OCI-LY1 (cell line): ENCODE results near the gene CFD.

Experiments used
- H2AFZ ChIP-seq: fragments of 200-600 bp; sonication (generic), shearing (Covaris generic); 2 replicates; pipeline ENCODE4 v1.6.0; 2014; ENCODE audit warnings: antibody characterized with exemption, mild to moderate bottlenecking, low read length
- H3F3A ChIP-seq: fragments of 200-600 bp; sonication (generic), shearing (Covaris generic); 2 replicates; pipeline ENCODE4 v1.6.0; 2014; ENCODE audit warnings: mild to moderate bottlenecking, antibody characterized with exemption, low read length, moderate library complexity; ENCODE audit not compliant: insufficient read depth
- H3K27ac ChIP-seq: fragments of 200-600 bp; sonication (generic); 2 replicates; pipeline ENCODE4 v1.5.1; 2014; ENCODE audit warnings: low read length, mixed run types, mild to moderate bottlenecking, low read depth; ENCODE audit not compliant: poor library complexity, severe bottlenecking
- H3K27me3 ChIP-seq: fragments of 200-600 bp; sonication (generic); 2 replicates; pipeline ENCODE4 v1.6.0; 2014; ENCODE audit warnings: antibody characterized with exemption, mild to moderate bottlenecking, low read length, moderate library complexity; ENCODE audit not compliant: insufficient read depth
- H3K36me3 ChIP-seq: fragments of 200-600 bp; sonication (generic); 2 replicates; pipeline ENCODE4 v1.6.1; 2014; ENCODE audit warnings: mild to moderate bottlenecking, antibody characterized with exemption, low read length, moderate library complexity, mixed read lengths; ENCODE audit not compliant: insufficient read depth
- H3K4me1 ChIP-seq: fragments of 200-600 bp; sonication (generic); 2 replicates; pipeline ENCODE4 v1.5.1; 2014; ENCODE audit warnings: mild to moderate bottlenecking, low read length, moderate library complexity; ENCODE audit not compliant: insufficient read depth, severe bottlenecking
- H3K4me2 ChIP-seq: fragments of 200-600 bp; sonication (generic), shearing (Covaris generic); 2 replicates; pipeline ENCODE4 v1.6.1; 2014; ENCODE audit warnings: low read length
- H3K4me3 ChIP-seq: fragments of 200-600 bp; sonication (generic); 2 replicates; pipeline ENCODE4 v1.5.1; 2014; ENCODE audit warnings: low read length, low read depth, mild to moderate bottlenecking, mixed read lengths; ENCODE audit not compliant: poor library complexity, severe bottlenecking
- H3K79me2 ChIP-seq: fragments of 200-600 bp; shearing (Covaris generic); 2 replicates; pipeline ENCODE4 v1.6.1; 2016; ENCODE audit warnings: mixed run types, low read length, mixed read lengths; ENCODE audit not compliant: insufficient read depth
- H3K9ac ChIP-seq: fragments of 200-600 bp; sonication (generic), shearing (Covaris generic); 2 replicates; pipeline ENCODE4 v1.6.1; 2014; ENCODE audit warnings: mild to moderate bottlenecking, low read length, mixed read lengths
- H3K9me2 ChIP-seq: fragments of 200-600 bp; sonication (generic), shearing (Covaris generic); 2 replicates; pipeline ENCODE4 v1.6.1; 2014; ENCODE audit warnings: low read depth, mild to moderate bottlenecking, low read length, mixed read lengths
- H3K9me3 ChIP-seq: fragments of 200-600 bp; shearing (Covaris generic); 2 replicates; pipeline ENCODE4 v1.6.1; 2014; ENCODE audit warnings: low read length, mixed read lengths
- H4K20me1 ChIP-seq: fragments of 200-600 bp; sonication (generic), shearing (Covaris generic); 2 replicates; pipeline ENCODE4 v1.6.0; 2016; ENCODE audit warnings: mild to moderate bottlenecking, low read length; ENCODE audit not compliant: insufficient read depth
- EZH2 ChIP-seq: fragments of 200-600 bp; sonication (generic), shearing (Covaris generic); IDR thresholded peaks from 2 replicates; pipeline ENCODE4 v1.8.0; 2017; ENCODE audit warnings: borderline replicate concordance, mixed run types, mild to moderate bottlenecking, antibody characterized with exemption, low read length, moderate library complexity, mixed read lengths
- TF ChIP-seq, protein P1 (sequence below): fragments of 200-600 bp; sonication (generic), shearing (Covaris generic); IDR thresholded peaks from 2 replicates; pipeline ENCODE4 v1.5.1; 2017; ENCODE audit warnings: mild to moderate bottlenecking, antibody characterized with exemption, low read length, moderate library complexity, mixed read lengths

CFD gene

DNA sequence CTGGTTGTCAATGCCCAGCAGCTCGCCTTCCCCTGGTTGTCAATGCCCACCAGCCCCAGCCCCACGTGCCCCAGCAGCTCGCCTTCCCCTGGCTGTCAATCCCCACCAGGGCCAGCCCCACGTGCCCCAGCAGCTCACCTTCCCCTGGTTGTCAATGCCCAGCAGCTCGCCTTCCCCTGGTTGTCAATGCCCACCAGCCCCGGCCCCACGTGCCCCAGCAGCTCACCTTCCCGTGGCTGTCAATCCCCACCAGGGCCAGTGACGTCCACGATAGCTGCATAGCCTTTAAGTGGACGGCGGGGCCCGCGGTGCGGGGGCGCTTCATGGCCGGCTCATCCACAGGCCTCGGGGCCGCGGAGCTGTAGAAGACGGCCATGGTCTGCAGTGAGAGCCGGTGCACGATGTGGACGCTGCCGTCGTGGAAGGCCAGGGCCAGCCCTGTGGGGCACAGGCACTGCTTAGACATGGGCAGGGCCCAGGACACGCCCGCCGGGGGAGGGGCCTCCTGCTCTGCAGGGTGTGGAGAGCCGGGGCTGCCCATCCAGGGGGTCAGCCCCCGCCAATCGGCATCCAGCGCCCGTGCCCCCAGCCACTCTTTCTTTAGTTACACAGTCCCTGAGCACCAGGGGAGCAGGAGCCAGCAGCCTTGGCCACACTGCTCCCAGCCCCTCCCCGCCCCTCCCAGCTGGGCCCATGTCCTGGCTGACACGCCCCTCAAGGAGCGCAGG is 20.4 kb downstream of the CFD start:
- H3K9me2 ChIP-seq = no peaks in the 10 kb centered on the region
- H3K4me2 ChIP-seq = no peak overlapping the region
- no peak overlapping the region for H2AFZ ChIP-seq
- H3K9me3 ChIP-seq = no peaks in the 10 kb centered on the region
- H3K9ac ChIP-seq = no peak overlapping the region
- H3K4me3 ChIP-seq = no peak overlapping the region
- TF ChIP-seq EZH2 = no peak
- TF ChIP-seq, protein P1, sequence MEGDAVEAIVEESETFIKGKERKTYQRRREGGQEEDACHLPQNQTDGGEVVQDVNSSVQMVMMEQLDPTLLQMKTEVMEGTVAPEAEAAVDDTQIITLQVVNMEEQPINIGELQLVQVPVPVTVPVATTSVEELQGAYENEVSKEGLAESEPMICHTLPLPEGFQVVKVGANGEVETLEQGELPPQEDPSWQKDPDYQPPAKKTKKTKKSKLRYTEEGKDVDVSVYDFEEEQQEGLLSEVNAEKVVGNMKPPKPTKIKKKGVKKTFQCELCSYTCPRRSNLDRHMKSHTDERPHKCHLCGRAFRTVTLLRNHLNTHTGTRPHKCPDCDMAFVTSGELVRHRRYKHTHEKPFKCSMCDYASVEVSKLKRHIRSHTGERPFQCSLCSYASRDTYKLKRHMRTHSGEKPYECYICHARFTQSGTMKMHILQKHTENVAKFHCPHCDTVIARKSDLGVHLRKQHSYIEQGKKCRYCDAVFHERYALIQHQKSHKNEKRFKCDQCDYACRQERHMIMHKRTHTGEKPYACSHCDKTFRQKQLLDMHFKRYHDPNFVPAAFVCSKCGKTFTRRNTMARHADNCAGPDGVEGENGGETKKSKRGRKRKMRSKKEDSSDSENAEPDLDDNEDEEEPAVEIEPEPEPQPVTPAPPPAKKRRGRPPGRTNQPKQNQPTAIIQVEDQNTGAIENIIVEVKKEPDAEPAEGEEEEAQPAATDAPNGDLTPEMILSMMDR = no peak
- no peaks in the 10 kb centered on the region for H3K79me2 ChIP-seq
- no peaks in the 10 kb centered on the region for H3F3A ChIP-seq
- H3K4me1 ChIP-seq = no peaks in the 10 kb centered on the region
- H3K36me3 ChIP-seq = peaks cover 32% of the 10 kb centered on the region
- H3K27ac ChIP-seq = no peak overlapping the region
- H3K27me3 ChIP-seq = no peaks in the 10 kb centered on the region
- H4K20me1 ChIP-seq = no peaks in the 10 kb centered on the region

DNA sequence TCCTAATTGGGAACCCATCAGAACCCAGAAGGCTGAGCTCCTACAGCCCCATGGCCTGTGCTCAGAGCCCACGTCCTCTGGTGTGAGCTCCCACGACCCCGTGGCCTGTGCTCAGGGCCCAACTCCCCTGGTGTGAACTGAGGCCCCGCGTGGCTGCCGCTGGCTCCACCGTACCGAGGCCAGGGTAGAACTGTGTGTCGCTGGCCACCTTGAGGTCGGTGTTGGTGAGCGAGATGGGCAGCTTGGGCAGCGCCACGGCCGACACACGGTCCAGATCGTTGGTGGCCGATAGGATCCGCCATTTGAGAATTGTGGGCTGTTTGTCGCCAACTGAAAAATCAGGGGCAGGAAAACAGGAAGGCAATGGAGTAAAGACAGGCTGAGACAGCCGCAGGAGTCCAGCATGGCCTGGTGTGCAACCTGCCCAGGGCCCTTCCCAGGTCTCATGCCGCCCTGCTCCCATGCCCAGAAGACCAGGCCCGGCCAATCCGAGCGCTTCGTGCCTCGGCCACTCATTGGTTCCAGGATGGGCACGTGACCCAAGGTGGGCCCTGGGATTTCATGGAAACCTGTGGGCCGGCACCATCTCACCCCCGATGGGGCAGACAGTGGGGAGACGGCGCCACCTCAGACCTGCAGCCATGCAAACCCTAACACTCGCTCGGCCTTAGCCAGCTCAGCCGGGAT is 22.1 kb downstream of the CFD start:
- no peaks in the 10 kb centered on the region for H3K27me3 ChIP-seq
- H3K4me1 ChIP-seq = no peaks in the 10 kb centered on the region
- H3K4me3 ChIP-seq = no peak overlapping the region
- H3K9me2 ChIP-seq = no peaks in the 10 kb centered on the region
- H3K36me3 ChIP-seq = peaks cover 45% of the 10 kb centered on the region
- H3K27ac ChIP-seq = no peak overlapping the region
- no peaks in the 10 kb centered on the region for H4K20me1 ChIP-seq
- H3F3A ChIP-seq = no peaks in the 10 kb centered on the region
- H3K79me2 ChIP-seq = no peaks in the 10 kb centered on the region
- no peak overlapping the region for H3K4me2 ChIP-seq
- H3K9ac ChIP-seq = no peak overlapping the region
- no peaks in the 10 kb centered on the region for H3K9me3 ChIP-seq
- TF ChIP-seq, protein P1 = no peak
- no peak for TF ChIP-seq EZH2
- H2AFZ ChIP-seq = no peak overlapping the region

DNA sequence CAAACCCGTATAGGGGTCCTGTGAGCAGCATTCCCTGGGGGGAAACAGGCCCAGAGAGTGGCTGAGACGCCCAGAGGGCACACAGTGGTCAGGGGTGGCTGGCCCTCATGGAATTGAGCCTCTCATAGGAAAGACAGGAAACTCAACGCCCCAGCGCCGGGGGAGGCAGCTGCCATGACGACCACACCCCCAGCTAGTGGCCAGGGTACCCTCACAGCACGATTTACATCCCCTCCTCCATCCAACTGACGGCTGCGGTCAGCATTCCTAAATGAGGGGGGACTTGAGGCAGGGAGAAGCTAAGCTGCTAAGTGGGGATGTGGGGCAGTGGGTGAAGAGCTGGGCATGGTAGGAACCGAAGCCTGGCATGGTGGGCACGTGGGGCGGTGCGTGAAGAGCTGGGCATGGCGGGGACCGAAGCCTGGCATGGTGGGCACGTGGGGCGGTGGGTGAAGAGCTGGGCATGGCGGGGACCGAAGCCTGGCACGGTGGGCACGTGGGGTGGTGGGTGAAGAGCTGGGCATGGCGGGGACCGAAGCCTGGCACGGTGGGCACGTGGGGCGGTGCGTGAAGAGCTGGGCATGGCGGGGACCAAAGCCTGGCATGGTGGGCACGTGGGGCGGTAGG is 23.5 kb downstream of the CFD start:
- H3F3A ChIP-seq = no peaks in the 10 kb centered on the region
- TF ChIP-seq, protein P1 = no peak
- TF ChIP-seq EZH2 = no peak
- peaks cover under 1% of the 10 kb centered on the region for H3K4me1 ChIP-seq
- H3K79me2 ChIP-seq = no peaks in the 10 kb centered on the region
- H3K9me3 ChIP-seq = no peaks in the 10 kb centered on the region
- no peak overlapping the region for H3K4me3 ChIP-seq
- H3K9ac ChIP-seq = no peak overlapping the region
- H3K4me2 ChIP-seq = no peak overlapping the region
- H4K20me1 ChIP-seq = no peaks in the 10 kb centered on the region
- no peaks in the 10 kb centered on the region for H3K27me3 ChIP-seq
- no peak overlapping the region for H2AFZ ChIP-seq
- no peak overlapping the region for H3K27ac ChIP-seq
- no peaks in the 10 kb centered on the region for H3K9me2 ChIP-seq
- peaks cover 48% of the 10 kb centered on the region for H3K36me3 ChIP-seq
